NCI-H69 (cell line): ENCODE measurements around the gene THUMPD1.
"Not testable (repeated sequence)": the region's sequence is repeated elsewhere in the genome, so short reads cannot be mapped to it uniquely, and the experiment has no call there.

ENCODE experiments used
- DNase-seq: peaks from one replicate; lab custom pipeline; 2025; lab: John Stamatoyannopoulos, UW

THUMPD1 gene

DNA sequence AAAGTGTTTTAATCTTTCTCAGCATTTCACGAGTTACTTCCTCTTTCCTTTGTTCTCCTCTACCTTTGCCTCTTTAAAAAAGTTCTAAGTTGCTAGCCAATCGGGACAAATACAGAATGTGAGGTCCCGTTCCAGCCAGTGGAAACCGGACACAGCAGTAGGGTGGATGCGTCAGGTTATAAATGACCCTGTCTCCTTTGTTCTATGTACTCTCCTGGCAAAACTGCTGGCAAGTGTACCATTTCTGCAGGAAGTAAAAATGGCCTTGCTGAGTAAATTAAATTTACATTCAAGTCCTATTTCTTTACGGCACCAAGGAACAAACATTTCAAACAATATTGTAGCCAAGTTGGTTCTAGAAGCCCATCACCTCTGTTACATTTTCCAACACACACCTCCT lies 47.5 kb downstream of the THUMPD1 start:
- DNase-seq, result not testable (repeated sequence)

DNA sequence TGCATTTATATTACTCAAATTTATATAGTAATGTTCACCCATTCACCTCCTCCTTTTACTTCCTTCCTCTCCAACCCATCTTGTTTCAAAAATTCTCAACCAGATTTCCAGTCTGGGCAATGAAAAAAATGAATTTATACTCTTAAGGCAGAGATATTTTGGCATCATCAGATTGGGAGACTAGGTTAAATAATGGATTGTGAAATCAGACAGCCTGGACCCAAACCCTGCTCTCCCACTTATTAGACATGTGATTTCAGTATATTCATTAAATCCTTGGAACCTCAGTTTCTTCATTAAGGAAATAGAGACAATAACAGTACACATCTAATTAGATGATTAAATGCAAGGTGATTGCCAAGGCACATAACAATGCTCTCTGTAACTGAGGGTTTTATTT lies 52.0 kb downstream of the THUMPD1 start:
- DNase-seq, result no peak

DNA sequence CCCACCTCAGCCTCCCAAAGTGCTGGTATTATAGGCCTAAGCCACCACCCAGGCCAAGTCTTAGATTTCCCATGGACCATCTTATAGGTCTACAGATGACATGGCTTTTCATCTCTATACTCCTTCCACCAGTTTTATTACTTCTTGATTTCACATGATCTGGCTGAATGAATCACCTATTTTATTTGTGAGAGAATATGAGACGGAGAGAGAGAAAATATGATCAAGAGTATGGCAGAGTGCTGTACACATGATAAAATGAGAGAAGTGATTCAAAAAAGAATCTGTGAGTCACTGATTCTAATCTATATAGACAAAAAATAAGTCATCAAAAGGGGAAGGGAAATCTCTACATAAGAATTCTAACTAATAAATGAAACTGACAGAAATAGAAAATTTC lies 57.8 kb downstream of the THUMPD1 start:
- no peak for DNase-seq
